Raji (cell line): Measurements from ENCODE around the gene RDH8.

Experiments
- POLR2A ChIP-seq: IDR thresholded peaks from 2 replicates; pipeline ENCODE4 v1.6.1; 2011; ENCODE audit warnings: low read depth, low read length, control low read depth; ENCODE audit not compliant: insufficient read depth

The RDH8 gene

GRCh38 chr19:9996541-9996940, 16.7 kb upstream of the RDH8 start:
- TF ChIP-seq POLR2A, result no peak

DNA sequence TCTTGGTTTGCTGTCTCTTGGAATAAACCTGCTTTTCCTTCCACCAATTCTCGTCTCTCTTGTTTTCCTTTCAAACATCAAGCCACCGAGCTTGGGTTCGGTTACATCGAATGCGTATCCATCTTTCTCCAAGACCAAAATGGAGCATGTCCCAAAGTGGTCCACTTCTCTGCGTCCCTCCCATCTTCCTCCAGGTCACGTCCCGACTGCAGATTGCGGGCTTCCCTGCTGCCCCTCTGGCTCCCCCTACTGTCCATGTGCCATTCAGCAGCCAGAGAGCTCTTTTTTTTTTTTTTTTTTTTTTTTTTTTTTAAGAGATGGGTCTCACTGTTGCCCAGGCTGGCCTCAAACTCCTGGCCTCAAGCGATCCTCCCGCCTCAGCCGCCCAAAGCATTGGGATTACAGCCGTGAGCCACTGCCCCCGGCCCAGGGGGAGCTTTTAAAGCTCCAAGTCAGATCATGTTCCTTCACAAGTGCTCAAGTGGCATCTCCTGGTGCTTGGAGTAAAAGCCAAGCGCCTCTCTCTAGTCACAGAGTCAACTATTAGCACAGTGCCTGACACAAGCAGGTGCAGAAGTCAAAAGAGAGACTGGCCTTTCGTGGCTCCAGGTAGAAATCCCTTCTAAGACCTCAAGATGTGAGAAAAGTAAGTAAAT, 13.0 kb upstream of the RDH8 start:
- no peak for TF ChIP-seq POLR2A

DNA sequence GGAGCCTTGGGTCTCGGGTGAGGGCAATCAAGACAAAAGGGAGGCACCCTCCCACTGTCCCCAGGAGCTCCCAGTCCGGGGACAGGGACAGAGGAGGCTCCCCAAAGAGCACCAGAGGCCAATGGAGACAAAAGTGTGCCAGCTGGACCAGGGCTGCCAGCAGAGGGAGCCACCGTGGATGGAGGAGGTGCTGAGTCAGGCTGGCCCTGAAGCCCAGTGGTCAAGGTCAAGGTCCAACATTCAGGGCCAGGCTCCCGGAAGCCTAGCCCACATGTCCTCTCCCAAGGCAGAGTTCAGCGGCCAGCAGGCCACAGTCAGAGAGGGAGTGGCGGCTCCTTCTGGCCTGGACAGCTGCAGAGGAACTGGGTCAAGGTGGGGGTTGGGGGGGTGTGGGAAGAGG, 11.4 kb upstream of the RDH8 start:
- TF ChIP-seq POLR2A, result no peak

GRCh38 chr19:10003271-10003670, 10.0 kb upstream of the RDH8 start:
- TF ChIP-seq POLR2A, result no peak

DNA sequence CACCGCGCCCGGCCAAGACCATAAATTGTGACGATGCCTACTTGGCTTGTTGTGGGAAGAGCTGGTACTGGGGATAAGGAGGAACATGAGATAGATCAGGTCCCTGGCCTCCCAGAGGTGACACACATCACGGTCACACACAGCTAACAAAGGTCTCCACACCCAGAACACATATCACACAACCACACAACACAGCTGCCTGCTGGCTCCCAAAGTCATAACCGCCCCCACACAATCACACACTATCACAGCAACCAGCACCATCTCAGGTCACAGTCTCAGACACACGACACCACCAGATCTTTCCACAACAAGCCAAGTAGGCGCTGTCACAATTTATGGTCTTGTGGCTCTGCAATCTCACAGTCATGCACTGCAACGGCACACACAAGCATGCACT, 8.7 kb upstream of the RDH8 start:
- TF ChIP-seq POLR2A, result no peak

DNA sequence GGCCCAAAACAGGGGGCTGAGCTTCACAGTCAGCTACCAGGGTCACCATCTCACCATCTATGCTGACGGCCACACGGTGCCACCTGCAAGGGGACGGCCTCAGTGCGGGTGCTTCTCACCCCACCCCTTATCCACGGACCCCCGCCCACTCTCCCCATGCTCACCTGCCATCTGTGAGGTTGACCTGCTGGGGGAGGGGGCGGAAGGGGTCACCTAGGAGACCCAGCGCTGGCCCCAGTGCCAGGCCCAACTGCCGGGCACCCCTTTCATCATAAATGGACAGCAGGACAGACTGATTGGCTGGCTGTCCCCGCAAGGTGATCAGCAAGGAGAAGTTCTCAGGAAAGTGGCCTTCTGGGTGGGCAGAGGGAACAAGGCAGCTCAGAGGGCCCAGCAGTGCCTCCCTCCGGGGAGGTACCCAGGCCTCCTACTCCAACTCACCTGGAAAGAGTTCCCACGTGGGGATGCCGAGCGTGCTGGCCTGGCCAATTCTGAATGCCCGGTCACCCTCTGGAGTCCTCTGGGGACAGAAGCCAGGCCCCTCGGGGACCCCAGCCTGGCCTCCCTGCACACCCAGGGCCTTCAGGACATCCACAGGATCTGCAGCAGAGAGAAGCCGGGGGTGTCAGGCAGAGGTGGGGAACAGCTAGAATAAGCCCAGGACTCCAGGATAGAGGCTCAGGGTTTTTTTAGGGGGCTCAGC, 7.5 kb upstream of the RDH8 start:
- TF ChIP-seq POLR2A, result no peak

DNA sequence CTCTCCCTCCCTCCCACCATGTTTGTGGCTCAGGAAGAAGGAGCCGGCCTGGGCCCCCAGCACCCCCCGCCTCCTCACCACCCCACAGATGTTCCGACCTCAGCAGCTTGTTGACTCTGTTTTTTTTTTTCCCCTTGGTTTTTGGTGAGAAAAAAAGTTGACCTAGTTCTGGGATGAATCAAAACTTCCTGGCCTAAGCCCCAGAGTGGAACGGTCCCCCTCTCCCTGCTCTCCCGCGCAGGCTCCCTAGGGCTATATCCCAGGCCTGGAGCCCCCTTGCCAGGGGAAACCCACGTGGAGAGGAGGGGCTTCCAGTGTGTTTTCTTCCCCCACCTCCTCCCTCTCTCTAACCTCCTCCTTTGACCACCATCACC, 7.0 kb upstream of the RDH8 start:
- no peak for TF ChIP-seq POLR2A

DNA sequence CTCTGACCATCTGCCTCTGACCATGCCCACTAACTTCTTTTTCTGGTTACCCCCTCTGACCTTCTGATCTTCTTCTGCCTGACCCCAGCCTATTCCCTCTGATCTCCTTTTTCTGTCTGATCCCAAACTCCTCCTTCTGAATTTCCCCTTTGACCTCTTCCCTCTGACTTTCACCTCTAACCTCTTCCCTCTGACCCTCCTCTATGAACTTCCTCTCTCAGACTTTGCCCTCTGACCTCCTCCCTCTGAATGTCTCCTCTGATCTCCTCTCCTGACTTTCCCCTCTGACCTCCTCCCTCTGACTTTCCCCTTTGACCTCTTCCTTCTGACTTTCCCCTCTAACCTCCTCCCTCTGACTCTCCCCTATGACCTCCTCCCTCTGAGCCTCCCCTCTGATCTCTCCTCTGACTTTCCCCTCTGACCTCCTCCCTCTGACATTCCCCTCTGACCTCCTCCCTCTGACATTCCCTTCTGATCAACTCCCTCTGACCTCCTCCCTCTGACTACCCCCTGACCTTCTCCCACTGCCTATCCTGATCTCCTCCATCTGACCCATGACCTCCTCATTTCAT, 6.4 kb upstream of the RDH8 start:
- TF ChIP-seq POLR2A, result no peak

GRCh38 chr19:10007371-10008183, 5.7 kb upstream of the RDH8 start:
- TF ChIP-seq POLR2A, result no peak

GRCh38 chr19:10008184-10008765, 5.0 kb upstream of the RDH8 start:
- no peak for TF ChIP-seq POLR2A

GRCh38 chr19:10009714-10010224, 3.5 kb upstream of the RDH8 start:
- no peak for TF ChIP-seq POLR2A

DNA sequence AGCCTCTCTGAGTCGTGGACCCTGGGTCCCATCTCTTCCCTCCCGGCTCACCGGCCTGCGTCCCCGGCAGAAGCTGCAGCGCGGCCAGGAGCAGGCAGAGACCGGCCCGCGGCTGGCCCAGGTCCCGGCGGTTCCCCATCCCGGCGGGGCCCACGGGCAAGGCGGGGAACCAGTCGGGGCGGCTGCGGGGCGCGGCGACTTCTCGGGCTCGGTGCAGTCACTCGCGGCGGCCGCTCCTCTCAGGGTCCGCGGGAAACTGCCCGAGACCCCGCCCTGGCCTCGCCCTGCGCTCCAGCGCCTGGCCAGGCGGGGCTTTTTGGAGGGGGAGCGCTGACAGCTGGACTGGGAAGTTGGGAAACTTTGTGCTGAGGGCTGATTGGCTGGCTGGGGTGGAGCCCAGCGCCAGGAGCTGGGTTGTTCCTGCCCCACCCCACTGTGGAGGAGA, 3.0 kb upstream of the RDH8 start, which contains the start of gene COL5A3:
Gene COL5A3 (minus strand): TSS at position 258 of the 445 bp plus-strand sequence. CDS start 119 bp downstream, at position 139.
- TF ChIP-seq POLR2A, result no peak

- TF ChIP-seq POLR2A, result no peak
Observed at GRCh38 chr19:10010939-10011338, 2.3 kb upstream of the RDH8 start.

- TF ChIP-seq POLR2A, result no peak
Observed at GRCh38 chr19:10011974-10012373, 1.3 kb upstream of the RDH8 start.
